Activated CD4-positive, alpha-beta T cell treated with anti-CD3 and anti-CD28 coated beads for 36 hours (primary cell): Measurements from ENCODE around the gene RNF167. TPM values are rescaled to one million over a fixed set of nuclear protein-coding genes. Genes with fewer than 3 reads are reported as not detected.
A peak's percentile ranks its signal among the peaks of the same experiment; 100 is the strongest.

Source experiments
- ATAC-seq: fragments of 200-7000 bp; cut with Tn5 transposase; one replicate; pipeline ENCODE4 v1.10.0; 2021; ENCODE audit warnings: mild to moderate bottlenecking, moderate library complexity
- CTCF ChIA-PET: fragments of 350-600 bp; sonication (Branson Sonifier 250); formaldehyde crosslinking; loops from one replicate; lab custom pipeline; 2021; ENCODE audit warnings: antibody characterized with exemption; lab: Charles Lee
- POLR2A ChIA-PET: fragments of 350-600 bp; sonication (Branson Sonifier 250); formaldehyde crosslinking; loops from one replicate; lab custom pipeline; 2021; ENCODE audit warnings: antibody characterized with exemption, inconsistent platforms; lab: Charles Lee
- DNase-seq: peaks from one replicate; pipeline ENCODE4 v3.0.0-alpha.2; 2020
- H3K27ac Mint-ChIP-seq: one replicate; pipeline ENCODE4 v1.8.0; 2021; ENCODE audit warnings: mixed read lengths
- H3K27me3 Mint-ChIP-seq: one replicate; pipeline ENCODE4 v1.8.0; 2021; ENCODE audit warnings: mixed read lengths
- H3K36me3 Mint-ChIP-seq: one replicate; pipeline ENCODE4 v1.8.0; 2021; ENCODE audit warnings: low read depth, mixed read lengths
- H3K4me1 Mint-ChIP-seq: one replicate; pipeline ENCODE4 v1.8.0; 2021; ENCODE audit warnings: mixed read lengths
- H3K4me3 Mint-ChIP-seq: one replicate; pipeline ENCODE4 v1.8.0; 2021; ENCODE audit warnings: mild to moderate bottlenecking, moderate library complexity, mixed read lengths
- H3K9me3 Mint-ChIP-seq: one replicate; pipeline ENCODE4 v1.8.0; 2021; ENCODE audit warnings: low read depth, mixed read lengths
- intact Hi-C, 2 experiments: fragments of 100-400 bp; cut with DNase I in 1 of 2; cut with micrococcal nuclease in 1 of 2; formaldehyde crosslinking; loops; one replicate each; pipeline versions ENCODE4 v1.14.2 to v1.15.1; 2022 to 2024; cut with DNase I, micrococcal nuclease
- total RNA-seq, 2 experiments: library from RNA; stranded (reverse); gene quantifications; one replicate each; pipeline ENCODE4 v1.2.3, GENCODE V29; 2021

RNF167 gene
- total RNA-seq, 2 experiments from 2014 or later, result 147 to 189 TPM

- CTCF ChIA-PET, result interaction anchor here (0.7 to 1.5 kb wide), 3 partner anchors 17 to 42 kb away, joined by 3 to 4 read pairs (median 3); partner anchors contain the start of gene SPAG7
- no peaks in the 10 kb centered on the region for H3K9me3 Mint-ChIP-seq
- H3K36me3 Mint-ChIP-seq, result peaks cover 25% of the 10 kb centered on the region
- H3K4me1 Mint-ChIP-seq, result peaks cover 16% of the 10 kb centered on the region
- DNase-seq, result no peak
- H3K27me3 Mint-ChIP-seq, result no peaks in the 10 kb centered on the region
- peak within 1 kb of the TSS; percentile 99 for H3K4me3 Mint-ChIP-seq
- POLR2A ChIA-PET, result interaction anchor here (0.5 to 9.2 kb wide), 5 partner anchors 8 to 227 kb away, joined by 3 to 80 read pairs (median 4); partner anchors contain the start of genes RNF167, SLC25A11 and SPAG7
- peak within 1 kb of the TSS; percentile 94 for H3K27ac Mint-ChIP-seq
- intact Hi-C loops, result loop anchor here in 1 of 2 experiments (1.0 kb wide), 2 partner anchors 37 to 128 kb away; partner anchors contain the start of genes CAMTA2 and ZFP3
- no peak for ATAC-seq
These were observed 10.7 kb downstream of the RNF167 start, which contains the start of gene ENO3 for GRCh38 chr17:4950746-4951204. Gene ENO3, plus strand, starts transcription at chr17:4951119. Its CDS starts 711 bp downstream, at chr17:4951830.

- no peaks in the 10 kb centered on the region for H3K9me3 Mint-ChIP-seq
- no peaks in the 10 kb centered on the region for H3K27me3 Mint-ChIP-seq
- no peak overlapping the region for H3K27ac Mint-ChIP-seq
- intact Hi-C loops, result no loop called here
- ChIA-PET CTCF (interaction anchor here (0.5 to 1.5 kb wide), 4 partner anchors 14 to 100 kb away, joined by 3 read pairs; partner anchors contain the start of gene SPAG7), POLR2A (interaction anchor here (1.0 to 9.2 kb wide), 3 partner anchors 11 to 16 kb away, joined by 3 to 80 read pairs (median 7); partner anchors contain the start of genes RNF167, SLC25A11 and SPAG7)
- H3K4me1 Mint-ChIP-seq, result peaks cover 20% of the 10 kb centered on the region
- peaks cover 18% of the 10 kb centered on the region for H3K36me3 Mint-ChIP-seq
- DNase-seq (no peak), ATAC-seq (no peak)
- peak overlapping the region; percentile 99 for H3K4me3 Mint-ChIP-seq
These were observed 11.4 kb downstream of the RNF167 start for GRCh38 chr17:4951486-4951885.

- Mint-ChIP-seq H3K27ac (no peak overlapping the region), H3K36me3 (peaks cover 11% of the 10 kb centered on the region), H3K27me3 (no peaks in the 10 kb centered on the region), H3K9me3 (no peaks in the 10 kb centered on the region), H3K4me1 (peaks cover 23% of the 10 kb centered on the region), H3K4me3 (no peak overlapping the region)
- no peak for ATAC-seq
- DNase-seq, result no peak
- intact Hi-C loops, result no loop called here
- ChIA-PET POLR2A (interaction anchor here (1.1 to 1.3 kb wide), 2 partner anchors 13 to 16 kb away, joined by 3 to 5 read pairs; partner anchors contain the start of gene SPAG7), CTCF (interaction anchor here (0.5 to 0.7 kb wide), 5 partner anchors 26 to 163 kb away, joined by 3 read pairs; no protein-coding TSS in a partner anchor)
These were observed 13.4 kb downstream of the RNF167 start for GRCh38 chr17:4953451-4953961.

- no peaks in the 10 kb centered on the region for H3K9me3 Mint-ChIP-seq
- CTCF ChIA-PET, result interaction anchor here (1.0 to 1.9 kb wide), 3 partner anchors 11 to 75 kb away, joined by 3 to 6 read pairs (median 4); no protein-coding TSS in a partner anchor
- peaks cover 18% of the 10 kb centered on the region for H3K36me3 Mint-ChIP-seq
- no peak overlapping the region for H3K27ac Mint-ChIP-seq
- no peak for DNase-seq
- POLR2A ChIA-PET, result interaction anchor here (1.0 kb wide), 1 partner anchor 12 kb away, joined by 3 read pairs; the partner anchor contains the start of gene SPAG7
- peaks cover 23% of the 10 kb centered on the region for H3K4me1 Mint-ChIP-seq
- intact Hi-C loops, result no loop called here
- ATAC-seq, result no peak
- H3K27me3 Mint-ChIP-seq, result no peaks in the 10 kb centered on the region
- no peak overlapping the region for H3K4me3 Mint-ChIP-seq
These were observed 15.0 kb downstream of the RNF167 start for GRCh38 chr17:4955091-4955490.

- CTCF ChIA-PET, result interaction anchor here (0.9 to 1.1 kb wide), 3 partner anchors 10 to 149 kb away, joined by 3 read pairs; partner anchors contain the start of gene SPAG7
- peak; percentile 72 for DNase-seq
- H3K27ac Mint-ChIP-seq, result no peak overlapping the region
These were observed 16.5 kb downstream of the RNF167 start for GRCh38 chr17:4956493-4957061.

GRCh38 chr17:4958102-4958501, 18.0 kb downstream of the RNF167 start:
- Mint-ChIP-seq H3K36me3 (peaks cover 22% of the 10 kb centered on the region), H3K27ac (no peak overlapping the region), H3K4me3 (no peak overlapping the region), H3K4me1 (peaks cover 7% of the 10 kb centered on the region), H3K27me3 (no peaks in the 10 kb centered on the region), H3K9me3 (no peaks in the 10 kb centered on the region)
- CTCF ChIA-PET, result interaction anchor here (0.6 to 1.2 kb wide), 2 partner anchors 9 to 12 kb away, joined by 3 to 6 read pairs; no protein-coding TSS in a partner anchor
- POLR2A ChIA-PET, result interaction anchor here (0.6 kb wide), 1 partner anchor 25 kb away, joined by 3 read pairs; no protein-coding TSS in a partner anchor
- DNase-seq (no peak), ATAC-seq (no peak)
- intact Hi-C loops, result no loop called here

More at GRCh38 chr17:4956493-4957061, 16.5 kb downstream of the RNF167 start:
- H3K36me3 Mint-ChIP-seq, result peaks cover 21% of the 10 kb centered on the region
- POLR2A ChIA-PET, result no interaction called here
- H3K27me3 Mint-ChIP-seq, result no peaks in the 10 kb centered on the region
- ATAC-seq, result peak; percentile 55
- H3K9me3 Mint-ChIP-seq, result no peaks in the 10 kb centered on the region
- H3K4me3 Mint-ChIP-seq, result no peak overlapping the region
- H3K4me1 Mint-ChIP-seq, result peaks cover 9% of the 10 kb centered on the region
- intact Hi-C loops, result no loop called here

- H3K27me3 Mint-ChIP-seq, result no peaks in the 10 kb centered on the region
- ChIA-PET POLR2A (interaction anchor here (0.5 to 1.2 kb wide), 3 partner anchors 8 to 119 kb away, joined by 3 to 4 read pairs (median 3); partner anchors contain the start of genes ENO3, SPAG7 and ZFP3), CTCF (interaction anchor here (1.3 kb wide), 1 partner anchor 27 kb away, joined by 3 read pairs; no protein-coding TSS in a partner anchor)
- H3K9me3 Mint-ChIP-seq, result no peaks in the 10 kb centered on the region
- H3K36me3 Mint-ChIP-seq, result peaks cover 23% of the 10 kb centered on the region
- no peak overlapping the region for H3K27ac Mint-ChIP-seq
- ATAC-seq, result no peak
- no peak overlapping the region for H3K4me3 Mint-ChIP-seq
- H3K4me1 Mint-ChIP-seq, result peaks cover 7% of the 10 kb centered on the region
- intact Hi-C loops, result no loop called here
- DNase-seq, result no peak
These were observed 19.3 kb downstream of the RNF167 start for GRCh38 chr17:4959261-4959965.

- CTCF ChIA-PET, result interaction anchor here (1.3 kb wide), 1 partner anchor 26 kb away, joined by 3 read pairs; no protein-coding TSS in a partner anchor
- POLR2A ChIA-PET, result no interaction called here
- Mint-ChIP-seq H3K4me3 (no peak overlapping the region), H3K9me3 (peaks cover 3% of the 10 kb centered on the region), H3K27ac (no peak overlapping the region), H3K36me3 (peaks cover 29% of the 10 kb centered on the region), H3K27me3 (no peaks in the 10 kb centered on the region), H3K4me1 (peaks cover 11% of the 10 kb centered on the region)
- intact Hi-C loops, result no loop called here
- no peak for DNase-seq
- no peak for ATAC-seq
These were observed 20.3 kb downstream of the RNF167 start for GRCh38 chr17:4960279-4960922.

- Mint-ChIP-seq H3K36me3 (peaks cover 28% of the 10 kb centered on the region), H3K4me3 (peak overlapping the region; percentile 36), H3K9me3 (peaks cover 4% of the 10 kb centered on the region), H3K27ac (peak overlapping the region; percentile 47), H3K4me1 (peaks cover 31% of the 10 kb centered on the region), H3K27me3 (no peaks in the 10 kb centered on the region)
- no peak for DNase-seq
- ChIA-PET CTCF (interaction anchor here (0.6 to 1.7 kb wide), 3 partner anchors 11 to 316 kb away, joined by 3 to 4 read pairs (median 4); no protein-coding TSS in a partner anchor), POLR2A (interaction anchor here (1.1 to 6.0 kb wide), 2 partner anchors 18 to 26 kb away, joined by 4 to 80 read pairs; partner anchors contain the start of genes ENO3, PFN1, RNF167 and SLC25A11)
- ATAC-seq, result no peak
- intact Hi-C loops, result loop anchor here (5.0 kb wide), 3 partner anchors 67 to 227 kb away; partner anchors contain the start of genes ZFP3 (in 1 of the 2) and ZNF594 (in 1 of the 2)
These were observed 25.4 kb downstream of the RNF167 start for GRCh38 chr17:4965311-4965986.
